DND-41 (cell line): Measurements from ENCODE around the gene TIMM44.

Experiments
- CTCF ChIP-seq: IDR thresholded peaks from 2 replicates; pipeline ENCODE4 v1.5.1; 2012; ENCODE audit warnings: borderline replicate concordance, low read length, moderate library complexity, mild to moderate bottlenecking; ENCODE audit not compliant: poor library complexity, severe bottlenecking; ENCODE audit errors: extremely low read depth
- EZH2 ChIP-seq: IDR thresholded peaks from 3 replicates; pipeline ENCODE4 v1.6.1; 2012; ENCODE audit warnings: borderline replicate concordance, low read depth, mild to moderate bottlenecking, moderate library complexity, low read length, inconsistent platforms; ENCODE audit not compliant: severe bottlenecking

GRCh38 chr19:7989071-7989575 lies 45.7 kb upstream of the TIMM44 start:
- no peak for TF ChIP-seq CTCF
- no peak for TF ChIP-seq EZH2
